A673 (cell line): Measurements from ENCODE around the gene ANO4.

Experiments used
- CTCF ChIP-seq: fragments of 300-800, 200-600 bp; sonication (generic); conservative IDR thresholded peaks from 2 replicates; pipeline ENCODE4 v1.5.1; 2017; ENCODE audit warnings: low read depth, mild to moderate bottlenecking, antibody characterized with exemption, low read length, moderate library complexity, mixed read lengths
- EZH2 ChIP-seq: fragments of 200-600 bp; sonication (generic); IDR thresholded peaks from 2 replicates; pipeline ENCODE4 v1.6.1; 2017; ENCODE audit warnings: borderline replicate concordance, low read depth, mild to moderate bottlenecking, mixed read lengths, antibody characterized with exemption, low read length; ENCODE audit not compliant: poor library complexity, severe bottlenecking

GRCh38 chr12:100953217-100953616, 158.6 kb downstream of the ANO4 start:
- no peak for TF ChIP-seq CTCF
- TF ChIP-seq EZH2 = no peak
